NCI-H2196 treated with DMSO at 0.1 percent for 48 hours (cell line): ENCODE measurements around the gene ZNF621.

Experiments used
- DNase-seq: peaks from one replicate; lab custom pipeline; 2025; ENCODE audit not compliant: unreplicated experiment; lab: John Stamatoyannopoulos, UW

ZNF621 gene

GRCh38 chr3:40524568-40525285 lies at the start of gene ZNF621:
ZNF621 (plus strand) TSS chr3:40524960; CDS start chr3:40525841, 881 bp downstream.
- DNase-seq, result peak; percentile 55

- peak; percentile 5 for DNase-seq
Observed at GRCh38 chr3:40476478-40477470, 48.0 kb upstream of the ZNF621 start, which contains the start of gene ZNF619. ZNF619 (plus strand) TSS chr3:40477122; CDS start chr3:40477980, 858 bp downstream.

GRCh38 chr3:40477666-40478065 lies 47.1 kb upstream of the ZNF621 start:
- DNase-seq, result no peak

- DNase-seq, result no peak
Observed at GRCh38 chr3:40487172-40487571, 37.6 kb upstream of the ZNF621 start.

GRCh38 chr3:40490916-40491315 lies 33.8 kb upstream of the ZNF621 start:
- DNase-seq, result no peak

- no peak for DNase-seq
Observed at GRCh38 chr3:40494698-40495097, 30.1 kb upstream of the ZNF621 start.

GRCh38 chr3:40497288-40497687 lies 27.5 kb upstream of the ZNF621 start:
- DNase-seq, result no peak

GRCh38 chr3:40499952-40500351 lies 24.8 kb upstream of the ZNF621 start:
- DNase-seq, result no peak

GRCh38 chr3:40502034-40502433 lies 22.7 kb upstream of the ZNF621 start:
- no peak for DNase-seq

- DNase-seq, result no peak
Observed at GRCh38 chr3:40504636-40505430, 19.9 kb upstream of the ZNF621 start.

- peak; percentile 77 for DNase-seq
Observed at GRCh38 chr3:40505599-40506462, 18.9 kb upstream of the ZNF621 start, which contains the start of gene ZNF620. ZNF620 (plus strand) TSS chr3:40506039; CDS start chr3:40506353, 314 bp downstream.

- no peak for DNase-seq
Observed at GRCh38 chr3:40511031-40511718, 13.6 kb upstream of the ZNF621 start.

- no peak for DNase-seq
Observed at GRCh38 chr3:40516201-40516600, 8.6 kb upstream of the ZNF621 start.

GRCh38 chr3:40518067-40518466 lies 6.7 kb upstream of the ZNF621 start:
- DNase-seq, result no peak

GRCh38 chr3:40518848-40519247 lies 5.9 kb upstream of the ZNF621 start:
- DNase-seq, result no peak

- DNase-seq, result no peak
Observed at GRCh38 chr3:40521254-40521653, 3.5 kb upstream of the ZNF621 start.

GRCh38 chr3:40523781-40524180 lies 979 bp upstream of the ZNF621 start:
- DNase-seq, result no peak

GRCh38 chr3:40524222-40524567 lies 565 bp upstream of the ZNF621 start:
- DNase-seq, result no peak

GRCh38 chr3:40528426-40528825 lies 3.7 kb downstream of the ZNF621 start:
- DNase-seq, result no peak
